PFSK-1 (cell line): ENCODE measurements around the gene SHISA7.

ENCODE experiments used
- FOXP2 ChIP-seq: optimal IDR thresholded peaks from 2 replicates; pipeline ENCODE3; 2011; ENCODE audit warnings: borderline replicate concordance, control low read depth, inconsistent platforms; ENCODE audit not compliant: insufficient read depth; ENCODE audit errors: extremely low read length, extremely low read depth
- POLR2AphosphoS5 ChIP-seq: IDR thresholded peaks from 2 replicates; pipeline ENCODE4 v1.6.1; 2012; ENCODE audit warnings: low read depth, mild to moderate bottlenecking, control low read depth, low read length, moderate library complexity
- SIN3A ChIP-seq: IDR thresholded peaks from 2 replicates; pipeline ENCODE4 v1.6.1; 2012; ENCODE audit warnings: mild to moderate bottlenecking, low read length, moderate library complexity, borderline replicate concordance; ENCODE audit not compliant: insufficient read depth
- TAF1 ChIP-seq: IDR thresholded peaks from 2 replicates; pipeline ENCODE4 v1.6.1; 2012; ENCODE audit warnings: low read length, control low read depth, borderline replicate concordance; ENCODE audit not compliant: insufficient read depth
- TF ChIP-seq, protein P1 (sequence below), 2 experiments: IDR thresholded peaks; 2 replicates each; pipeline versions ENCODE4 v1.6.1 to v1.8.0; 2011 to 2012; ENCODE audit warnings: low read depth in 2 of 2, low read length in 2 of 2, control low read depth in 1 of 2, inconsistent platforms in 1 of 2, mild to moderate bottlenecking in 1 of 2, moderate library complexity in 1 of 2; ENCODE audit not compliant: insufficient read depth in 1 of 2

SHISA7 gene

DNA sequence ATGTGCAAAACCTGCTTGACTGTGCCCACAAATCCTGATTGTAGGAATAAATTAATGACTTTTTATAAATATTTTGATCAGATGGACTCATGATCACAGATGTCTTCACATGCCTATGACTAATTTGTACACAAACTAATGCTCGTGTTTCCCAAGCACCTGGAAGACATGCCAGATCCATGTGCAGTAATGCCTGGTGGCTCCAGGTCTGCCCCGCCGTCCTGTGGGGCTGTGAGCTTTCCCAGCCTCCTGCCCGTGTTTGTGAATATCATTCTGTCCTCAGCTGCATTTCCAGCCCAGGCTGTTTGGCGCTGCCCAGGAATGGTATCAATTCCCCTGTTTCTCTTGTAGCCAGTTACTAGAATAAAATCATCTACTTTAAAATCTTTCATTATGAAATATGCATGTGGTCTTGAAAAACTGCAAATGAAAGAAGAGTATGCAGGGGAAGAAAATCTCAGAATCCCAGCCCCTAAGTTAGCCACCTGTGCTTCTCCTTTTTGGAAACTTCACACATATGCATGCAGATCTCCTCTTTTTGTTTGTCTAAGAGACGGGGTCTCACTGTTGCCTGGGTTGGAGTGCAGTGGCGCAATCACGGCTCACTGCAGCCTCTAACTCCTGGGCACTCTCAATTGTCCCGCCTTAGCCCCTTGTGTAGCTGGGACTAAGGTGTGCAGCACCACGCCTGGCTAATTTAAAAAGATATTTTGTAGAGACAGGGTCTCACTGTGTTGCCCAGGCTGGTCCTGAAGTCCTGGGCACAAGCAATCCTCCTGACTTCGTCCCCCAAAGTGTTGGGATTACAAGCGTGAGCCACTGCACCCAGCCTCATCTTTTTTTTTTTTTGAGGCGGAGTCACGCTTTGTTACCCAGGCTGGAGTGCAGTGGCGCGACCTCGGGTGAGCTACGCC lies 51.1 kb downstream of the SHISA7 start:
- TF ChIP-seq FOXP2 (no peak), POLR2AphosphoS5 (no peak; the same call in 1 of the 2 replicates), SIN3A (no peak), TAF1 (no peak)
- TF ChIP-seq, protein P1, sequence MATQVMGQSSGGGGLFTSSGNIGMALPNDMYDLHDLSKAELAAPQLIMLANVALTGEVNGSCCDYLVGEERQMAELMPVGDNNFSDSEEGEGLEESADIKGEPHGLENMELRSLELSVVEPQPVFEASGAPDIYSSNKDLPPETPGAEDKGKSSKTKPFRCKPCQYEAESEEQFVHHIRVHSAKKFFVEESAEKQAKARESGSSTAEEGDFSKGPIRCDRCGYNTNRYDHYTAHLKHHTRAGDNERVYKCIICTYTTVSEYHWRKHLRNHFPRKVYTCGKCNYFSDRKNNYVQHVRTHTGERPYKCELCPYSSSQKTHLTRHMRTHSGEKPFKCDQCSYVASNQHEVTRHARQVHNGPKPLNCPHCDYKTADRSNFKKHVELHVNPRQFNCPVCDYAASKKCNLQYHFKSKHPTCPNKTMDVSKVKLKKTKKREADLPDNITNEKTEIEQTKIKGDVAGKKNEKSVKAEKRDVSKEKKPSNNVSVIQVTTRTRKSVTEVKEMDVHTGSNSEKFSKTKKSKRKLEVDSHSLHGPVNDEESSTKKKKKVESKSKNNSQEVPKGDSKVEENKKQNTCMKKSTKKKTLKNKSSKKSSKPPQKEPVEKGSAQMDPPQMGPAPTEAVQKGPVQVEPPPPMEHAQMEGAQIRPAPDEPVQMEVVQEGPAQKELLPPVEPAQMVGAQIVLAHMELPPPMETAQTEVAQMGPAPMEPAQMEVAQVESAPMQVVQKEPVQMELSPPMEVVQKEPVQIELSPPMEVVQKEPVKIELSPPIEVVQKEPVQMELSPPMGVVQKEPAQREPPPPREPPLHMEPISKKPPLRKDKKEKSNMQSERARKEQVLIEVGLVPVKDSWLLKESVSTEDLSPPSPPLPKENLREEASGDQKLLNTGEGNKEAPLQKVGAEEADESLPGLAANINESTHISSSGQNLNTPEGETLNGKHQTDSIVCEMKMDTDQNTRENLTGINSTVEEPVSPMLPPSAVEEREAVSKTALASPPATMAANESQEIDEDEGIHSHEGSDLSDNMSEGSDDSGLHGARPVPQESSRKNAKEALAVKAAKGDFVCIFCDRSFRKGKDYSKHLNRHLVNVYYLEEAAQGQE (IDR thresholded peaks at IDR 0.05; ENCODE audit: insufficient read depth in 1 of 2, low read depth in 2 of 2, low read length in 2 of 2), result no peak

DNA sequence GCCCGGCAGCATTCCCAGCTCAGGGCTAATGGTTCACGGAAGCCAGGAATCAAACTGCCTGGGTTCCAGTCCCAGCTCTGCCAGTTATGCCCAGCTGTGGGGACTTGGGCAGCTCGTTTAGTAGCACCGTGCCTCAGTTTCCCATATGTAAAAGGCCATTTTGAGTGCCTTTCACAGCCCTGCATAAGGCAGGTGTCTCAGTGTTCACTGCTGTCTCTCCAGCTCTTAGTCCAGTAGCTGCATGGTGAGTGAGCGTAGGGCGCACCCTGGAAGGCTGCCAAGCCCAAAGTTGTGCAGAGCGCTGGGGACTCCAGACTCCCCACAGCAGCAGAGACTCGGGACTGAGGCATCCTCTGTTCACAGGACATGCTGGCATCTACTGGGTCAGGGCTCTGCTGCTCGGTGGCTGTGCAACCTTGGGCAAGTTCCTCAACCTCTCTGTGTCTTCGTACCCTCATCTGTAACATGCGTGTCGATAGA lies 51.9 kb downstream of the SHISA7 start:
- TF ChIP-seq TAF1, result no peak
- peak; percentile 69 for TF ChIP-seq POLR2AphosphoS5

DNA sequence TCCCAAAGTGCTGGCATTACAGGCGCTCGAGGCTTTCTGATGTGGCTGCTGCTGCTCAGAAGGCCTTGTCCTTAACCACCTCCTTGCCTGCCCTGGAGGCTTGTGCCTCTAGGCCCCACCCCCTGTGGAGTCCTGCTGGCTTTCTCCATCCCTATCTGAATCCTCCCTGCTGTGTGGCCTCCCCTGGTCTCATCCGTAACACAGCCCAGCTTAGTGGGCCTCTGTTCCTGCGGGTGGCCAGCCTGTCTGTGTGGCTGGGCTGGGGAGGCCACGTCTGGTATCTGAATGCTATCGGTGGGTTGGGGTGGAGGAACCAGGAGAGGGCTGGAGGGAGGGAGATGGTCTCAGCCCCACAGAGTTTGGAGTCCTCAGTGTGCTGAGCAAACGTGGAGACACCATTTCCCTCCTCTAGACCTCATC lies 52.6 kb downstream of the SHISA7 start:
- TF ChIP-seq TAF1 (no peak), SIN3A (no peak), FOXP2 (no peak), POLR2AphosphoS5 (no peak; the same call in 1 of the 2 replicates)
- TF ChIP-seq, protein P1 (IDR thresholded peaks at IDR 0.05; ENCODE audit: insufficient read depth in 1 of 2, low read depth in 2 of 2, low read length in 2 of 2), result no peak

- no peak; the same call in none of the 2 replicates for TF ChIP-seq POLR2AphosphoS5
- no peak for TF ChIP-seq TAF1
- TF ChIP-seq SIN3A, result no peak
- no peak for TF ChIP-seq FOXP2
- TF ChIP-seq, protein P1 (IDR thresholded peaks at IDR 0.05; ENCODE audit: insufficient read depth in 1 of 2, low read depth in 2 of 2, low read length in 2 of 2), result no peak
Observed at GRCh38 chr19:55389386-55390317, 53.4 kb downstream of the SHISA7 start.
